ENCODE results near the gene HDAC11.

Gene HDAC11

GRCh38 chr3:13497386-13497785, 17.3 kb downstream of the HDAC11 start:
- TF ChIP-seq GATA3 (IDR thresholded peaks at IDR 0.05; ENCODE audit: low read depth, low read length), result no peak
- no peak for TF ChIP-seq GATA2 (IDR thresholded peaks at IDR 0.05; ENCODE audit: low read depth, low read length)

GRCh38 chr3:13498354-13499060, 18.4 kb downstream of the HDAC11 start:
- TF ChIP-seq GATA2 (IDR thresholded peaks at IDR 0.05; ENCODE audit: low read depth, low read length) (no peak), GATA3 (IDR thresholded peaks at IDR 0.05; ENCODE audit: low read depth, low read length) (no peak)

- no peak for TF ChIP-seq GATA3 (IDR thresholded peaks at IDR 0.05; ENCODE audit: low read depth, low read length)
- no peak for TF ChIP-seq GATA2 (IDR thresholded peaks at IDR 0.05; ENCODE audit: low read depth, low read length)
Measured at GRCh38 chr3:13500133-13500885, 20.2 kb downstream of the HDAC11 start.

DNA sequence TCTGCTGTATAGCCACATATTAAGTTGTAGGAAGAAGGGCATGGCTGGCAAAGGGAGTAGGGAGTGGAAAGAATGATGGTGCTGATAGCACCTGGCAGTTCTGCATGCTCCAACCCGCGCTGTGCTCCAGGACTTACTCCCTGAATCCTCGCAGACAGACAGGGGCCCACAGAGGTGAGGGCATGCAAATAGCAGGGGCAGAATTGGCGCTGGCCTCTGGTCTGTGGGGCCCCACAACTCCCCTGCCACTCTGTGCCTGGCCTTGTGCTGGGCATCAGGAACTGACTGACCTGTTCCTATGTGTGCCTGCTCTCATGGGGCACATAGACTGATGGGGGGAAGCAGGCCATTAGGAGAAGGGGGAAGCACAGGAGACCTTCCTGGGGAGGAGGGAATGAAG, 20.9 kb downstream of the HDAC11 start:
- TF ChIP-seq GATA2 (IDR thresholded peaks at IDR 0.05; ENCODE audit: low read depth, low read length) (no peak), GATA3 (IDR thresholded peaks at IDR 0.05; ENCODE audit: low read depth, low read length) (no peak)

DNA sequence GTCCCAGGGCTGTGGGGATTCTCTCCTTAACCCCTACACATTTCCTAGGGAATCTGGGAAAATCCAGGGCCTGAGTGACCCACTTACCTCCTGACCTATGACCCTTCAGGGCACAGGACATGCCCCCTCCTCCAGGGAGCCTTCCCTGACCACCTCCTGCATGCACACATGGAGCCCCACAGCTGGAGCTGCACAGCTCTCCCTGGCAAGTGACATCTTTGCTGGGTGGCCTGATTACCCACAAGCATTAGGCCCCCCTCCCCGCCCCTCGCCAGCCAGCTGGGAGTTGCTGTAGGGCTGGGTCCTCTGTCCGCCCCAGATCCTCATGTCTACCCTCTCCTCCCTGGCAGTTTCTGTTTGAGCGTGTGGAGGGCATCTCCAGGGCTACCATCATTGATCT, 21.4 kb downstream of the HDAC11 start:
- TF ChIP-seq GATA3 (IDR thresholded peaks at IDR 0.05; ENCODE audit: low read depth, low read length) (no peak), GATA2 (IDR thresholded peaks at IDR 0.05; ENCODE audit: low read depth, low read length) (no peak)

DNA sequence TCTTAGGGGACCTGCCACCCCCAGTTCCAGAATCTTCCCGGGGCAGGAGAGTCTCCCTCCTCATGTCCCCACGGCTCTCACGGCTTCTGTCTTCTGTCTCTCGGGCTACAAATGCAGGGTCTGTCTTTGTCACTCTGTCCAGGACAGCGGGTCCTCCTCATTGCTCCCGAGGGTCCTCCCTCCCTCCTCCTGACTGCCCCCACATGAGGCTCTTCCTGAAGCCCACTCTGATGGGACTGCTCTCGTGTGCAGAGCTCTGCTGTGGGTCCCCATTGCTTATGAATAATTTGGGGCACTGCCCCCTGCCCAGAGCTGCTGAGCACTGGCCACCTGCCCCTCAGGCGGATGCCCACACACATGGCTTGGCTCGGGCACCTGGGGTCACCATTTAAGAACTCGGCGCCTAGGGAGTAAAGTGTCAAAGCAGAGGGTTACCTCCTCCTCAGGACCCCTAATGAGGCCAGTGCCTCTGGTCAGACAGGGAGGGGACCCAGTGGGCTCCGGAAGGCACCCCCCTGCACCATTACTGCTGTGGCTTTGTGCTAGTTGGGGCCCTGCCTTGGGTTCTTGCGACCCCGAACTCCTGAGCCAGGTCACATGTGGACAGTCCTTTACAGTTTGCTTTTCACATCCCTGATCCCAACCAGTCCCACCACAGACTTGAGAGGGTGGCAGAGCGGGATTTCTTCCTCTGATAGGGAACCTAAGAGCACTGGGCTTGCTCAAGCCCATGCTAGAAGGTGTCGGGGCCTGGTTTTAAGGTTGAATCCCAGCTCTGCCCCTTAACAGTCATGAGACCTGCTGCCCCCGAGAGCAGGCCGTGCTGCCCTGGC, 22.1 kb downstream of the HDAC11 start:
- TF ChIP-seq GATA3 (IDR thresholded peaks at IDR 0.05; ENCODE audit: low read depth, low read length) (no peak), GATA2 (IDR thresholded peaks at IDR 0.05; ENCODE audit: low read depth, low read length) (no peak)

DNA sequence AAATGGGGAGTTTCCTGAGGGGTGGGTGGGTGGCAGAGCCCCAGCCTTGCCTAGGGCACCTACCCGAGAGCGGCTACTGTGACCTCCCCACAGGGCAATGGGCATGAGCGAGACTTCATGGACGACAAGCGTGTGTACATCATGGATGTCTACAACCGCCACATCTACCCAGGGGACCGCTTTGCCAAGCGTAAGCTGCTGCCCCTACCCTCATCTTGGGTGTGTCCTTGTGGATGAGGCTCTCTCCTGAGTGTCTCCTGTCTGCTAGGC, 22.6 kb downstream of the HDAC11 start:
- TF ChIP-seq GATA3 (IDR thresholded peaks at IDR 0.05; ENCODE audit: low read depth, low read length), result no peak
- TF ChIP-seq GATA2 (IDR thresholded peaks at IDR 0.05; ENCODE audit: low read depth, low read length), result no peak

DNA sequence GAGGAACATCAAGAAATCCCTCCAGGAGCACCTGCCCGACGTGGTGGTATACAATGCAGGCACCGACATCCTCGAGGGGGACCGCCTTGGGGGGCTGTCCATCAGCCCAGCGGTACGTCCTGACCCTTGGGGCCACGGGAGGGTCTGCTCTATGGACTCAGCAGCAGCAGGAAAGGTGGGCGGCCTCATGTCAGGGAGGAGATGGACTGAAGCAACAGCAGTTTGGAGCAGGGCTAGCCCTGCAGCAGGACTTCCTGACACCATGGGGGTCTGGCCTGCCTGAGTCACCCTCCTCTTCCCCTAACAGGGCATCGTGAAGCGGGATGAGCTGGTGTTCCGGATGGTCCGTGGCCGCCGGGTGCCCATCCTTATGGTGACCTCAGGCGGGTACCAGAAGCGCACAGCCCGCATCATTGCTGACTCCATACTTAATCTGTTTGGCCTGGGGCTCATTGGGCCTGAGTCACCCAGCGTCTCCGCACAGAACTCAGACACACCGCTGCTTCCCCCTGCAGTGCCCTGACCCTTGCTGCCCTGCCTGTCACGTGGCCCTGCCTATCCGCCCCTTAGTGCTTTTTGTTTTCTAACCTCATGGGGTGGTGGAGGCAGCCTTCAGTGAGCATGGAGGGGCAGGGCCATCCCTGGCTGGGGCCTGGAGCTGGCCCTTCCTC, 24.2 kb downstream of the HDAC11 start:
- no peak for TF ChIP-seq GATA3 (IDR thresholded peaks at IDR 0.05; ENCODE audit: low read depth, low read length)

DNA sequence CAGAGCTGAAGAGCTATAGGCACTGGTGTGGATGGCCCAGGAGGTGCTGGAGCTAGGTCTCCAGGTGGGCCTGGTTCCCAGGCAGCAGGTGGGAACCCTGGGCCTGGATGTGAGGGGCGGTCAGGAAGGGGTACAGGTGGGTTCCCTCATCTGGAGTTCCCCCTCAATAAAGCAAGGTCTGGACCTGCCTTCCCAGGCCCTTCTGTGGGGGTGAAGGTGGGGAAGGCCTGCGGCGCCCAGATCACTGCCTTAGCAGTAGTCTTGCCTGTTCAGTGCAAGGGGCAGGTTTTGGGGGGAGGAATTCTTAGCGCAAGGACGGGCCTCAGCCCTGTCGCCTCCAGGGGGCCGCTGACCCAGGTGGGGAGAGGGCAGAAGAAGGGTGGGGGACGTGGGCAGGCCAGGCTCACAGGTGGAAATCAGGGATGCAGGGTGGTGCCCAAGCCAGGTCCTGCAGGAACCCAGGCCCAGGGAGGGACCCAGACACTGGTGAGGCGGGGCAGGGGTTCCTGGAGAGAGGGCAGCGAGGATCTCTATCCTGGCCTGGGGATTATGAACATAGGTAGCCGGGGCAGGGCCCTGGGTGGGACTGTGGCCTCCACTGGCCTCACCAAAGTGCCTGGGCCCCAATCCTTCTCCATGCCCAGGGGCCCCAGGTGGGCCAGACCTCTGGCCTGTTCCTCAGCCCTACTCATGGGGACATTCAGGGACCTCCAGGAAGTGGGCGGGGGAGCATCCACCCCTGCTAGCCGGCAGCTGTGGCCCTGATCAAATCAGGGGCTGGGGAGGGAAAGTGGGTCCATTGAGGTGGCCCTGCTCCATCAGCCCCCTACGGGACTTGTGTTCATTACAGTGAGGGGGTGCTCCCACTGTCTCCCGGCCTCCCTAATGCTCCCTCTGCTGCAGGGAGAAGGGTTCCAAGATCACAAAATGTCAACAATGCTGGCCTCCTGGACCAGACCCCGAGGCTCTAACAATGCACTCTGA, 25.3 kb downstream of the HDAC11 start:
- TF ChIP-seq GATA3 (IDR thresholded peaks at IDR 0.05; ENCODE audit: low read depth, low read length), result no peak
- no peak for TF ChIP-seq GATA2 (IDR thresholded peaks at IDR 0.05; ENCODE audit: low read depth, low read length)

GRCh38 chr3:13506239-13506638, 26.1 kb downstream of the HDAC11 start:
- TF ChIP-seq GATA2 (IDR thresholded peaks at IDR 0.05; ENCODE audit: low read depth, low read length), result no peak

GRCh38 chr3:13506680-13507079, 26.6 kb downstream of the HDAC11 start:
- no peak for TF ChIP-seq GATA2 (IDR thresholded peaks at IDR 0.05; ENCODE audit: low read depth, low read length)
- no peak for TF ChIP-seq GATA3 (IDR thresholded peaks at IDR 0.05; ENCODE audit: low read depth, low read length)

GRCh38 chr3:13507247-13507569, 27.1 kb downstream of the HDAC11 start:
- TF ChIP-seq GATA3 (IDR thresholded peaks at IDR 0.05; ENCODE audit: low read depth, low read length) (no peak), GATA2 (IDR thresholded peaks at IDR 0.05; ENCODE audit: low read depth, low read length) (no peak)

- TF ChIP-seq GATA2 (IDR thresholded peaks at IDR 0.05; ENCODE audit: low read depth, low read length), result no peak
Measured at GRCh38 chr3:13507570-13508339, 27.6 kb downstream of the HDAC11 start.
